Neural cell (in vitro differentiated cells): Measurements from ENCODE around the gene CHD9NB. TPM values are rescaled to one million over a fixed set of nuclear protein-coding genes. Genes with fewer than 3 reads are reported as not detected.

Experiments
- H2AFZ ChIP-seq: fragments of 200-600, 300-800 bp; sonication (generic), shearing (Covaris generic); 2 replicates; pipeline ENCODE4 v1.6.0; 2014; ENCODE audit warnings: low read depth, mild to moderate bottlenecking, antibody characterized with exemption, low read length, moderate library complexity
- H3F3A ChIP-seq: fragments of 200-600 bp; shearing (Covaris generic); 2 replicates; pipeline ENCODE4 v1.6.1; 2016; ENCODE audit warnings: mild to moderate bottlenecking, moderate library complexity, mixed read lengths, antibody characterized with exemption, low read length; ENCODE audit not compliant: insufficient read depth, poor library complexity, severe bottlenecking
- H3K27ac ChIP-seq: fragments of 200-600, 300-800 bp; sonication (generic), shearing (Covaris generic); 2 replicates; pipeline ENCODE4 v1.5.1; 2014; ENCODE audit warnings: mild to moderate bottlenecking, low read length, moderate library complexity
- H3K27me3 ChIP-seq: fragments of 300-800, 200-600 bp; sonication (generic), shearing (Covaris generic); 2 replicates; pipeline ENCODE4 v1.6.0; 2014; ENCODE audit warnings: mild to moderate bottlenecking, low read depth, low read length, moderate library complexity; ENCODE audit not compliant: insufficient read depth
- H3K36me3 ChIP-seq: fragments of 300-800, 200-600 bp; sonication (generic), shearing (Covaris generic); 2 replicates; pipeline ENCODE4 v1.5.1; 2014; ENCODE audit warnings: mild to moderate bottlenecking, antibody characterized with exemption, low read length, moderate library complexity; ENCODE audit not compliant: insufficient read depth
- H3K4me2 ChIP-seq: fragments of 300-800, 200-600 bp; sonication (generic), shearing (Covaris generic); 2 replicates; pipeline ENCODE4 v1.6.0; 2014; ENCODE audit warnings: mild to moderate bottlenecking, low read length
- H3K4me3 ChIP-seq: fragments of 300-800, 200-600 bp; sonication (generic), shearing (Covaris generic); 2 replicates; pipeline ENCODE4 v1.5.1; 2014; ENCODE audit warnings: mild to moderate bottlenecking, low read length, moderate library complexity
- H3K79me2 ChIP-seq: fragments of 200-600 bp; shearing (Covaris generic); replicated peaks from 2 replicates; pipeline ENCODE4 v1.6.0; 2014; ENCODE audit warnings: mild to moderate bottlenecking, low read length, moderate library complexity; ENCODE audit not compliant: insufficient read depth
- H3K9ac ChIP-seq: fragments of 300-800, 200-600 bp; sonication (generic), shearing (Covaris generic); 2 replicates; pipeline ENCODE4 v1.6.1; 2016; ENCODE audit warnings: mild to moderate bottlenecking, low read length, mixed read lengths
- H3K9me2 ChIP-seq: fragments of 200-600 bp; shearing (Covaris generic); 2 replicates; pipeline ENCODE4 v1.6.1; 2016; ENCODE audit warnings: mild to moderate bottlenecking, low read length, mixed read lengths; ENCODE audit not compliant: insufficient read depth
- H3K9me3 ChIP-seq: fragments of 200-600, 300-800 bp; sonication (generic), shearing (Covaris generic); 2 replicates; pipeline ENCODE4 v1.6.1; 2016; ENCODE audit warnings: mild to moderate bottlenecking, mixed run types, low read length, moderate library complexity, mixed read lengths
- H4K20me1 ChIP-seq: fragments of 200-600 bp; shearing (Covaris generic); 2 replicates; pipeline ENCODE4 v1.6.1; 2016; ENCODE audit warnings: mild to moderate bottlenecking, mixed run types; ENCODE audit not compliant: insufficient read depth
- EP300 ChIP-seq: fragments of 450-650 bp; conservative IDR thresholded peaks from 2 replicates; pipeline ENCODE4 v1.6.1; 2014; ENCODE audit warnings: antibody characterized with exemption, mild to moderate bottlenecking, moderate library complexity; ENCODE audit not compliant: poor library complexity, severe bottlenecking
- EZH2 ChIP-seq: fragments of 200-600, 300-800 bp; shearing (Covaris generic), sonication (generic); IDR thresholded peaks from 2 replicates; pipeline ENCODE4 v1.6.1; 2014; ENCODE audit warnings: antibody characterized with exemption, low read length, borderline replicate concordance, mild to moderate bottlenecking; ENCODE audit not compliant: insufficient read depth, poor library complexity, severe bottlenecking
- MXI1 ChIP-seq: fragments of 450-650 bp; conservative IDR thresholded peaks from 2 replicates; pipeline ENCODE4 v1.6.1; 2014; ENCODE audit warnings: antibody characterized with exemption, mild to moderate bottlenecking; ENCODE audit not compliant: poor library complexity, severe bottlenecking
- POLR2AphosphoS5 ChIP-seq: IDR thresholded peaks from 2 replicates; pipeline ENCODE4 v1.6.1; 2012
- RAD21 ChIP-seq: fragments of 450-650 bp; conservative IDR thresholded peaks from 2 replicates; pipeline ENCODE4 v1.6.1; 2014; ENCODE audit warnings: antibody characterized with exemption, mild to moderate bottlenecking, moderate library complexity
- SMC3 ChIP-seq: fragments of 450-650 bp; conservative IDR thresholded peaks from 2 replicates; pipeline ENCODE4 v1.6.1; 2014; ENCODE audit warnings: antibody characterized with exemption, mild to moderate bottlenecking, moderate library complexity; ENCODE audit not compliant: poor library complexity
- TAF1 ChIP-seq: IDR thresholded peaks from 2 replicates; pipeline ENCODE4 v1.6.1; 2012; ENCODE audit warnings: low read depth
- polyA plus RNA-seq: library from polyadenylated mRNA; depleted of rRNA; stranded (reverse); fragments of >200 nt; gene quantifications from 2 replicates; pipeline ENCODE4 v1.2.3, GENCODE V29; 2014
- TF ChIP-seq, protein P1 (sequence below): IDR thresholded peaks from 2 replicates; pipeline ENCODE4 v1.6.1; 2012; ENCODE audit warnings: borderline replicate concordance
- TF ChIP-seq, protein P2 (sequence below): fragments of 450-650 bp; IDR thresholded peaks from 2 replicates; pipeline ENCODE4 v1.5.1; 2014; ENCODE audit warnings: antibody characterized with exemption, mild to moderate bottlenecking, moderate library complexity; ENCODE audit not compliant: poor library complexity, severe bottlenecking

CHD9NB gene
- polyA plus RNA-seq, 1 donor from 2014 or later = 0.17 TPM

DNA sequence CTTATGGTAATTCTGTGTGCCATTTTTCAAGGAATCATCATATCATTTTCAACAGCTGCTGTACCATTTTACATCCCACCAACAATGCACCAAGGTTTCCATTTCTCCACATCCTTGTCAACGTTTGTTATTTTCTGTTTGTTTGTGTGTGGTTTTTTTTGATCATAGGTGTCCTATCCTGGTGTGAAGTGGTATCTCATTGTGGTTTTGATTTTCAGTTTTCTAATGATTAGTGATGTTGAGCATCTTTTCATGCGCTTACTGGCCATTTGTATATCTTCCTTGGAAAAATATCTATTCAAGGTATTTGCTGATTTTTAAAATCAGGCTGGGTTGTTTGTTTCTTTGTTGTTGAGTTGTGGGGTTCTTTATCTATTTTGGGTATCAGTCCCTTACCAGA lies 17.1 kb upstream of the CHD9NB start:
- Histone ChIP-seq H3K9ac (no peak overlapping the region), H3K27ac (no peak overlapping the region), H3K36me3 (no peaks in the 10 kb centered on the region), H4K20me1 (no peaks in the 10 kb centered on the region), H3K4me2 (no peak overlapping the region), H3K27me3 (no peaks in the 10 kb centered on the region), H2AFZ (no peak overlapping the region), H3K79me2 (no peaks in the 10 kb centered on the region), H3K4me3 (no peak overlapping the region), H3K9me2 (no peaks in the 10 kb centered on the region), H3F3A (no peaks in the 10 kb centered on the region), H3K9me3 (no peaks in the 10 kb centered on the region)
- TF ChIP-seq RAD21 (no peak), MXI1 (no peak), SMC3 (no peak), EZH2 (no peak), TAF1 (no peak), POLR2AphosphoS5 (no peak), EP300 (no peak)
- TF ChIP-seq, protein P1, sequence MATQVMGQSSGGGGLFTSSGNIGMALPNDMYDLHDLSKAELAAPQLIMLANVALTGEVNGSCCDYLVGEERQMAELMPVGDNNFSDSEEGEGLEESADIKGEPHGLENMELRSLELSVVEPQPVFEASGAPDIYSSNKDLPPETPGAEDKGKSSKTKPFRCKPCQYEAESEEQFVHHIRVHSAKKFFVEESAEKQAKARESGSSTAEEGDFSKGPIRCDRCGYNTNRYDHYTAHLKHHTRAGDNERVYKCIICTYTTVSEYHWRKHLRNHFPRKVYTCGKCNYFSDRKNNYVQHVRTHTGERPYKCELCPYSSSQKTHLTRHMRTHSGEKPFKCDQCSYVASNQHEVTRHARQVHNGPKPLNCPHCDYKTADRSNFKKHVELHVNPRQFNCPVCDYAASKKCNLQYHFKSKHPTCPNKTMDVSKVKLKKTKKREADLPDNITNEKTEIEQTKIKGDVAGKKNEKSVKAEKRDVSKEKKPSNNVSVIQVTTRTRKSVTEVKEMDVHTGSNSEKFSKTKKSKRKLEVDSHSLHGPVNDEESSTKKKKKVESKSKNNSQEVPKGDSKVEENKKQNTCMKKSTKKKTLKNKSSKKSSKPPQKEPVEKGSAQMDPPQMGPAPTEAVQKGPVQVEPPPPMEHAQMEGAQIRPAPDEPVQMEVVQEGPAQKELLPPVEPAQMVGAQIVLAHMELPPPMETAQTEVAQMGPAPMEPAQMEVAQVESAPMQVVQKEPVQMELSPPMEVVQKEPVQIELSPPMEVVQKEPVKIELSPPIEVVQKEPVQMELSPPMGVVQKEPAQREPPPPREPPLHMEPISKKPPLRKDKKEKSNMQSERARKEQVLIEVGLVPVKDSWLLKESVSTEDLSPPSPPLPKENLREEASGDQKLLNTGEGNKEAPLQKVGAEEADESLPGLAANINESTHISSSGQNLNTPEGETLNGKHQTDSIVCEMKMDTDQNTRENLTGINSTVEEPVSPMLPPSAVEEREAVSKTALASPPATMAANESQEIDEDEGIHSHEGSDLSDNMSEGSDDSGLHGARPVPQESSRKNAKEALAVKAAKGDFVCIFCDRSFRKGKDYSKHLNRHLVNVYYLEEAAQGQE = no peak
- TF ChIP-seq, protein P2, sequence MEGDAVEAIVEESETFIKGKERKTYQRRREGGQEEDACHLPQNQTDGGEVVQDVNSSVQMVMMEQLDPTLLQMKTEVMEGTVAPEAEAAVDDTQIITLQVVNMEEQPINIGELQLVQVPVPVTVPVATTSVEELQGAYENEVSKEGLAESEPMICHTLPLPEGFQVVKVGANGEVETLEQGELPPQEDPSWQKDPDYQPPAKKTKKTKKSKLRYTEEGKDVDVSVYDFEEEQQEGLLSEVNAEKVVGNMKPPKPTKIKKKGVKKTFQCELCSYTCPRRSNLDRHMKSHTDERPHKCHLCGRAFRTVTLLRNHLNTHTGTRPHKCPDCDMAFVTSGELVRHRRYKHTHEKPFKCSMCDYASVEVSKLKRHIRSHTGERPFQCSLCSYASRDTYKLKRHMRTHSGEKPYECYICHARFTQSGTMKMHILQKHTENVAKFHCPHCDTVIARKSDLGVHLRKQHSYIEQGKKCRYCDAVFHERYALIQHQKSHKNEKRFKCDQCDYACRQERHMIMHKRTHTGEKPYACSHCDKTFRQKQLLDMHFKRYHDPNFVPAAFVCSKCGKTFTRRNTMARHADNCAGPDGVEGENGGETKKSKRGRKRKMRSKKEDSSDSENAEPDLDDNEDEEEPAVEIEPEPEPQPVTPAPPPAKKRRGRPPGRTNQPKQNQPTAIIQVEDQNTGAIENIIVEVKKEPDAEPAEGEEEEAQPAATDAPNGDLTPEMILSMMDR = no peak

DNA sequence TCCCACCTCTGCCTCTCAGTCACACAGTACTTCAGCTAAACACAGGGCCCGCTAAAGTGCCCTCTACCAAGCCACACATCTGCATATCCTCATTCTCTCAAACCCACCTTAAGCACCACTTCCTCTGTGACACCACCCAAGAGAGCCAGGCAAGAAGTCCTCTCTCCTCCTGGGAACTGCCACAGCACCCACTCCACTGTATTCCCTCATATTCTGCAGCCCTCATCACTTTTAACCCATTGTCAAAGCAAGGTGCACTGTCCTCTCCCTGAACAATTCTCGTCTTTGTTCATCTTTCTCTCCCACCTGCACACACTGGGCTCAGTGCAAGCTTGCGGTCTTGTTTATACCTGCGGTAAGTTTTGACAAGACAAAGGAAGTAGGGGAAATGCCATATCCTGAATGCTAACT lies 15.7 kb upstream of the CHD9NB start:
- H3K27ac ChIP-seq = no peak overlapping the region
- no peaks in the 10 kb centered on the region for H3K27me3 ChIP-seq
- H2AFZ ChIP-seq = no peak overlapping the region
- H3K4me2 ChIP-seq = no peak overlapping the region
- no peaks in the 10 kb centered on the region for H3K36me3 ChIP-seq
- no peaks in the 10 kb centered on the region for H3K79me2 ChIP-seq
- no peaks in the 10 kb centered on the region for H3F3A ChIP-seq
- H3K4me3 ChIP-seq = no peak overlapping the region
- TF ChIP-seq, protein P2 = no peak
- TF ChIP-seq SMC3 = no peak
- TF ChIP-seq TAF1 = no peak
- TF ChIP-seq EZH2 = no peak
- TF ChIP-seq, protein P1 = no peak
- TF ChIP-seq MXI1 = no peak
- TF ChIP-seq POLR2AphosphoS5 = no peak
- no peak for TF ChIP-seq EP300
- TF ChIP-seq RAD21 = no peak
- no peaks in the 10 kb centered on the region for H4K20me1 ChIP-seq
- no peak overlapping the region for H3K9ac ChIP-seq
- H3K9me2 ChIP-seq = no peaks in the 10 kb centered on the region
- no peaks in the 10 kb centered on the region for H3K9me3 ChIP-seq
